Nephron progenitor cell (in vitro differentiated cells): ENCODE results near the gene MAP2K2.
A peak's percentile ranks its signal among the peaks of the same experiment; 100 is the strongest.

ENCODE experiments used
- DNase-seq: peaks from one replicate; pipeline ENCODE4 v3.0.0; 2021
- H3K27ac Mint-ChIP-seq: 2 replicates; pipeline ENCODE4 v1.8.0; 2021; ENCODE audit warnings: mild to moderate bottlenecking, moderate library complexity, mixed read lengths
- H3K27me3 Mint-ChIP-seq: 2 replicates; pipeline ENCODE4 v1.8.0; 2021; ENCODE audit warnings: mild to moderate bottlenecking, low read depth, mixed read lengths; ENCODE audit not compliant: poor library complexity
- H3K36me3 Mint-ChIP-seq: 2 replicates; pipeline ENCODE4 v1.8.0; 2021; ENCODE audit warnings: low read depth, mixed read lengths
- H3K4me1 Mint-ChIP-seq: 2 replicates; pipeline ENCODE4 v1.8.0; 2021; ENCODE audit warnings: mixed read lengths
- H3K4me3 Mint-ChIP-seq: 2 replicates; pipeline ENCODE4 v1.8.0; 2021; ENCODE audit warnings: mild to moderate bottlenecking, moderate library complexity, mixed read lengths
- H3K9me3 Mint-ChIP-seq: 2 replicates; pipeline ENCODE4 v1.8.0; 2021; ENCODE audit warnings: mild to moderate bottlenecking, moderate library complexity, mixed read lengths
- CTCF ChIP-seq: fragments of 200-600 bp; sonication (generic); IDR thresholded peaks from 2 replicates; pipeline ENCODE4 v1.5.0; 2021; ENCODE audit warnings: antibody characterized with exemption

The MAP2K2 gene

GRCh38 chr19:4075373-4075772 lies 48.5 kb downstream of the MAP2K2 start:
- H3K27me3 Mint-ChIP-seq, result peaks cover 27% of the 10 kb centered on the region
- no peak for DNase-seq
- H3K4me1 Mint-ChIP-seq, result peaks cover 22% of the 10 kb centered on the region
- no peaks in the 10 kb centered on the region for H3K9me3 Mint-ChIP-seq
- no peak for TF ChIP-seq CTCF
- no peak overlapping the region for H3K4me3 Mint-ChIP-seq
- no peak overlapping the region for H3K27ac Mint-ChIP-seq
- H3K36me3 Mint-ChIP-seq, result no peaks in the 10 kb centered on the region

- Mint-ChIP-seq H3K9me3 (no peaks in the 10 kb centered on the region), H3K4me1 (peaks cover 11% of the 10 kb centered on the region), H3K36me3 (no peaks in the 10 kb centered on the region)
Measured at GRCh38 chr19:4071610-4072009, 52.3 kb downstream of the MAP2K2 start.

GRCh38 chr19:4069331-4069959 lies 54.5 kb downstream of the MAP2K2 start:
- Mint-ChIP-seq H3K9me3 (no peaks in the 10 kb centered on the region), H3K4me3 (peak overlapping the region; percentile 23), H3K27ac (no peak overlapping the region), H3K27me3 (peaks cover 37% of the 10 kb centered on the region), H3K36me3 (no peaks in the 10 kb centered on the region), H3K4me1 (peaks cover 10% of the 10 kb centered on the region)
- no peak for DNase-seq
- TF ChIP-seq CTCF, result no peak

More at GRCh38 chr19:4071610-4072009, 52.3 kb downstream of the MAP2K2 start:
- DNase-seq, result no peak
- H3K4me3 Mint-ChIP-seq, result no peak overlapping the region
- no peak for TF ChIP-seq CTCF
- H3K27me3 Mint-ChIP-seq, result peaks cover 41% of the 10 kb centered on the region
- H3K27ac Mint-ChIP-seq, result no peak overlapping the region

GRCh38 chr19:4068047-4068966 lies 55.6 kb downstream of the MAP2K2 start:
- Mint-ChIP-seq H3K4me1 (peaks cover 14% of the 10 kb centered on the region), H3K27ac (no peak overlapping the region), H3K4me3 (peak overlapping the region; percentile 81), H3K36me3 (no peaks in the 10 kb centered on the region), H3K9me3 (no peaks in the 10 kb centered on the region), H3K27me3 (peaks cover 37% of the 10 kb centered on the region)
- no peak for TF ChIP-seq CTCF
- no peak for DNase-seq

GRCh38 chr19:4067396-4068046 lies 56.4 kb downstream of the MAP2K2 start:
- DNase-seq, result peak; percentile 47
- H3K9me3 Mint-ChIP-seq, result no peaks in the 10 kb centered on the region
- no peaks in the 10 kb centered on the region for H3K36me3 Mint-ChIP-seq
- H3K4me1 Mint-ChIP-seq, result peaks cover 16% of the 10 kb centered on the region
- peaks cover 37% of the 10 kb centered on the region for H3K27me3 Mint-ChIP-seq
- H3K27ac Mint-ChIP-seq, result no peak overlapping the region
- TF ChIP-seq CTCF, result no peak
- peak overlapping the region; percentile 81 for H3K4me3 Mint-ChIP-seq
